ENCODE data around the gene AKAP8.
"Not testable (repeated sequence)": the region's sequence is repeated elsewhere in the genome, so short reads cannot be mapped to it uniquely, and the experiment has no call there.

Gene AKAP8

DNA sequence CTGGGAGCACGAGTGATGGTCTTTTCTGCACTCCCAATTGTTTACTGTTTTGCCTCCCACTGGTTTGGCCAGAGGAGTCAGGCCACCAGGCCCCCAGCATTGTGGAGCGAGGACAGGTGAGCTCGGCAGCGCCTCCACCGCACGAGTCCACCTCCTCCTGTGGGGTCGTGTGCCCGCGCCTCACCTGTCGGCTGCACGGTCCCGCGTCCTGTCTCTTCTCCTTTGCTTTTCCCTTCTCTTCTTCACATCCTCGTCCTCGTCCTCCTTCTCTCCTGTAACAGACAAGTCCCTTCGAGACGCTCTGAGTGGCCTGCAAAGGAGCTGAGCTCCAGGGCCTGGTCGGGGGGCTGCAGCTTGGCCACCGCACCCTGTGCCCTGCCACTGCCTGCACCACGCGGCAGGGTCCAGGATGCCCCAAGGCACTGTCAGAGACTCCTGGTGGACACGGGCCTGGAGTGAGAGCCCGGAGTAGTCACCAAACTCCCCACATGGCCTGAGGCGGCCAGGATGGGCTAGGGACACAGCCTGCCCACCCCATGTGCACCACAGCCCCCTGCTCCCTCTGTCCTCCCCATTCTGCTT lies 11.4 kb downstream of the AKAP8 start:
- no peak for TF ChIP-seq FOXP2 (optimal IDR thresholded peaks at IDR 0.05; ENCODE audit: control extremely low read depth, extremely low read length, insufficient read depth)
- no peak for TF ChIP-seq POLR2AphosphoS5 (IDR thresholded peaks at IDR 0.05; ENCODE audit: borderline replicate concordance, low read depth, low read length)
- TF ChIP-seq EZH2 (IDR thresholded peaks at IDR 0.05) = no peak
- H3K4me3 ChIP-seq = no peak overlapping the region
- H3K9ac ChIP-seq (ENCODE audit: insufficient read length) = no peak overlapping the region
- H3K36me3 ChIP-seq (ENCODE audit: insufficient read depth, low read length) = peaks cover 72% of the 10 kb centered on the region
- H3K27ac ChIP-seq = no peak overlapping the region
- no peaks in the 10 kb centered on the region for H3K9me3 ChIP-seq (ENCODE audit: low read depth, low read length)
- DNase-seq (ENCODE audit: low read depth, low spot score) = no peak

DNA sequence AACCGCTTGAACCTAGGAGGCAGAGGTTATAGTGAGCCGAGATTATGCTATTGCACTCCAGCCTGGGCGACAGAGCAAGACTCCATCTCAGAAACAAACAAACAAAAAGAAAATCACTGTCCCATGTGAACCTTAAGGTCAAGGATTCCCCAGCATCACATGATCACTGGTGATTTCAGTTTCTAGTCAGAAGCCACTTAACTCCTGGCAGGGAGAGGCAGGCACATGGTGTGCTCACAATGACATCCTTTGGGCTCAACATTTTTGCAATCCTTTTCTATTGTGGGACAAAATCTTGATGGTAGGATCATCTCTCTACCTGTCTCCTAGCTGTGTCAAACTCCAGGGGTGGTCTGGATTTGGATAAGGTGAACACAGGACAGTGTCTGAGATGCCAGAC lies 12.1 kb downstream of the AKAP8 start:
- no peak for TF ChIP-seq POLR2AphosphoS5 (IDR thresholded peaks at IDR 0.05; ENCODE audit: borderline replicate concordance, low read depth, low read length)
- TF ChIP-seq FOXP2 (optimal IDR thresholded peaks at IDR 0.05; ENCODE audit: control extremely low read depth, extremely low read length, insufficient read depth) = no peak
- no peak for TF ChIP-seq EZH2 (IDR thresholded peaks at IDR 0.05)
- Histone ChIP-seq H3K4me3 (no peak overlapping the region), H3K36me3 (ENCODE audit: insufficient read depth, low read length) (peaks cover 65% of the 10 kb centered on the region), H3K27ac (no peak overlapping the region), H3K9me3 (ENCODE audit: low read depth, low read length) (no peaks in the 10 kb centered on the region), H3K9ac (ENCODE audit: insufficient read length) (no peak overlapping the region)
- DNase-seq (ENCODE audit: low read depth, low spot score) = no peak

DNA sequence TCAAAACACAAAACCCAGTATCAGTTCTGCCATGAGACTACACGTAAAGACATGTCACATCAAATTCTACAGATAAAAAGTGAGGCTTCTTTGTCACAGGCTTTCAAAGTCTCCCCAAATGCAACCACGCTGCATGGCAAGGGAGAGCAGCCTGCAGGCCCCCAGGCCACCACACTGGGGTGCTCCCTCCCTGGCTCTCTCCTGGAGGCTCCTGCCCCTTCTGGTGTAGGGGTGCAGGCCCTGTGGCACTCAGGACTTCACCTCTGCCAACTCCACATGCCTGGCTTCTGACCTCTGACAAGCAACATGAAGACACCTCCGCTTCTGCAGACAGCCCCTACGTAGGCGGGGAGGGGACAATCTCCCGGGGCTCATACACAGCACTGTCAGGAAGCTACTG lies 14.3 kb downstream of the AKAP8 start:
- no peak overlapping the region for H3K9ac ChIP-seq (ENCODE audit: insufficient read length)
- no peak overlapping the region for H3K4me3 ChIP-seq
- H3K9me3 ChIP-seq (ENCODE audit: low read depth, low read length) = no peaks in the 10 kb centered on the region
- no peak for TF ChIP-seq POLR2AphosphoS5 (IDR thresholded peaks at IDR 0.05; ENCODE audit: borderline replicate concordance, low read depth, low read length)
- TF ChIP-seq FOXP2 (optimal IDR thresholded peaks at IDR 0.05; ENCODE audit: control extremely low read depth, extremely low read length, insufficient read depth) = no peak
- no peak for TF ChIP-seq EZH2 (IDR thresholded peaks at IDR 0.05)
- no peak overlapping the region for H3K27ac ChIP-seq
- H3K36me3 ChIP-seq (ENCODE audit: insufficient read depth, low read length) = peaks cover 60% of the 10 kb centered on the region
- DNase-seq (ENCODE audit: low read depth, low spot score) = no peak

DNA sequence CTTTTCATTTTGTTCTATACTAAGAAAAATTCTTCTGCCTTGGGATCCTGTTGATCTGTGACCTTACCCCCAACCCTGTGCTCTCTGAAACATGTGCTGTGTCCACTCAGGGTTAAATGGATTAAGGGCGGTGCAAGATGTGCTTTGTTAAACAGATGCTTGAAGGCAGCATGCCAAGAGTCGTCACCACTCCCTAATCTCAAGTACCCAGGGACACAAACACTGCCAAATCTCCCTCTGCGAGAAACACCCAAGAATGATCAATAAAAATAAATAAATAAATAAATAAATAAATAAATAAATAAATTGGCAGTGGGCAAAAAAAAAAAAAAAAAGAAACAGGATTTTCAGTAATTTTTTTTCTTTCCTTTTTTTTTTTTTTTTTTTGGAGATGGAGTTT lies 15.8 kb downstream of the AKAP8 start:
- H3K9me3 ChIP-seq (ENCODE audit: low read depth, low read length); H3K9ac ChIP-seq (ENCODE audit: insufficient read length); H3K4me3 ChIP-seq; DNase-seq (ENCODE audit: low read depth, low spot score); H3K27ac ChIP-seq: not testable (repeated sequence)
- H3K36me3 ChIP-seq (ENCODE audit: insufficient read depth, low read length) = peaks cover 57% of the 10 kb centered on the region

DNA sequence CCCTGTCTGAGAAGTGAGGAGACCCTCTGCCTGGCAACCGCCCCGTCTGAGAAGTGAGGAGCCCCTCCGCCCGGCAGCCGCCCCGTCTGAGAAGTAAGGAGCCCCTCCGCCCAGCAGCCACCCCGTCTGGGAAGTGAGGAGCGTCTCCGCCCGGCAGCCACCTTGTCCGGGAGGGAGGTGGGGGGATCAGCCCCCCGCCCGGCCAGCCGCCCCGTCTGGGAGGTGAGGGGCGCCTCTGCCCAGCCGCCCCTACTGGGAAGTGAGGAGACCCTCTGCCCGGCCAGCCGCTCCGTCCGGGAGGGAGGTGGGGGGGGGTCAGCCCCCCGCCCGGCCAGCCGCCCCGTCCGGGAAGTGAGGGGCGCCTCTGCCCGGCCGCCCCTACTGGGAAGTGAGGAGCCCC lies 16.5 kb downstream of the AKAP8 start:
- H3K9ac ChIP-seq (ENCODE audit: insufficient read length); H3K4me3 ChIP-seq; DNase-seq (ENCODE audit: low read depth, low spot score); H3K9me3 ChIP-seq (ENCODE audit: low read depth, low read length); H3K27ac ChIP-seq: not testable (repeated sequence)
- peaks cover 57% of the 10 kb centered on the region for H3K36me3 ChIP-seq (ENCODE audit: insufficient read depth, low read length)

DNA sequence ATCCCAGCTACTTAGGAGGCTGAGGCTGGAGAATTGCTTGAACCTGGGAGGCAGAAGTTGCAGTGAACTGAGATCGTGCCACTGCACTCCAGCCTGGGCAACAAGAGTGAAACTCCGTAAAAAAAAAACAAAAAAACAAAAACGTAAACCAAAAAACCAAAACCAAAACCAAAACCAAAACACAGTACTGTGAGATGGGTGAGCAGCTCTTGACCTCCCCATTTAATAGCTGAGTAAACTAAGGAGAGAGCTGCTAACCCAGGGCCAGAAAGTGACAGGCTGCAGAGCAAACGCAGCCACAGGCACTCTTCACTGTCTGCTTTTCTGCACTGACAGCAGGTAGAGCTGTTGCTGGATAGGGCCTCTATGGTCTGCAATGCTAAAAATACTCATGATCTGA lies 19.6 kb downstream of the AKAP8 start:
- H3K4me3 ChIP-seq; H3K27ac ChIP-seq; H3K9me3 ChIP-seq (ENCODE audit: low read depth, low read length); H3K9ac ChIP-seq (ENCODE audit: insufficient read length); DNase-seq (ENCODE audit: low read depth, low spot score): not testable (repeated sequence)
- H3K36me3 ChIP-seq (ENCODE audit: insufficient read depth, low read length) = peaks cover 59% of the 10 kb centered on the region

DNA sequence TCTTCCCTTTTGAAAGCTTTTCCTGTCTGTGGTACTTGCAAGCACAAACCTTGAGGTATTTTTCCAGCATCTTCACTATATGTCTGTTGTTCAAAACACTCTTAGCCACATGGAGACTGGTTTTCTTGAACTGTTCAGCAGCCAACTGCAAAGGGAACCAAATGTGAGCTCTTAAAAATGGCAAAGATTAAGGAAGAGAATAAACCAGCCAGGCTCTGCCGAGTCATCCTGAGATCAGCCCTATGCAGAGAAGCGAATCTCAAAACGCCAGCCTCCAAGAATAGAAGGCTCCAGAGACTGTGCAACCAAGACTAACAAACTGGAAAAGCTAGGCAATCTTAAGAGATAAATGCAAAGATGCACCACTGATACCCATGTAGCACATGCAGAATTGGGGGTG lies 20.7 kb downstream of the AKAP8 start:
- H3K4me3 ChIP-seq = no peak overlapping the region
- H3K9me3 ChIP-seq (ENCODE audit: low read depth, low read length) = no peaks in the 10 kb centered on the region
- no peak for DNase-seq (ENCODE audit: low read depth, low spot score)
- TF ChIP-seq EZH2 (IDR thresholded peaks at IDR 0.05) (no peak), FOXP2 (optimal IDR thresholded peaks at IDR 0.05; ENCODE audit: control extremely low read depth, extremely low read length, insufficient read depth) (no peak), POLR2AphosphoS5 (IDR thresholded peaks at IDR 0.05; ENCODE audit: borderline replicate concordance, low read depth, low read length) (no peak)
- H3K36me3 ChIP-seq (ENCODE audit: insufficient read depth, low read length) = peaks cover 64% of the 10 kb centered on the region
- peak overlapping the region; percentile 35 for H3K27ac ChIP-seq
- H3K9ac ChIP-seq (ENCODE audit: insufficient read length) = no peak overlapping the region

DNA sequence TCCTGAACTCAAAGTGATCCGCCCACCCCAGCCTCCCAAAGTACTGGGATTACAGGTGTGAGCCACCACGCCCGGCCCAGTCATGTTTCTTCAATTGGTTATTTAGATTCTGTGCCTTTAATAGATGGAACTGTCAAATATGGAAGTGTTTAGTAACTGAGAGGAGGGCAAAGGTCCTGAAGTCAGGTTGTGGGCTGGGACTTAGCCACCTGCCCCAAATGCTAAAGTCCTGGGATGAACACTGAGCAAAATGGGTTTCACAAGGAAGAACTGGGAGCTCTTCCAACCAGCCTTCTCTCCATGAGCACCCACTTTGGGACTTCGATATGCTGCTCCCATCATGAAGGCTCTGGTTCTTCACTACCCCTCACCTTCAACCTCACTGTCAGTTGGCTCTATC lies 21.7 kb downstream of the AKAP8 start:
- DNase-seq (ENCODE audit: low read depth, low spot score) = no peak
- Histone ChIP-seq H3K9ac (ENCODE audit: insufficient read length) (no peak overlapping the region), H3K36me3 (ENCODE audit: insufficient read depth, low read length) (peaks cover 68% of the 10 kb centered on the region), H3K9me3 (ENCODE audit: low read depth, low read length) (no peaks in the 10 kb centered on the region), H3K4me3 (no peak overlapping the region), H3K27ac (no peak overlapping the region)
- TF ChIP-seq POLR2AphosphoS5 (IDR thresholded peaks at IDR 0.05; ENCODE audit: borderline replicate concordance, low read depth, low read length) (no peak), EZH2 (IDR thresholded peaks at IDR 0.05) (no peak), FOXP2 (optimal IDR thresholded peaks at IDR 0.05; ENCODE audit: control extremely low read depth, extremely low read length, insufficient read depth) (no peak)

DNA sequence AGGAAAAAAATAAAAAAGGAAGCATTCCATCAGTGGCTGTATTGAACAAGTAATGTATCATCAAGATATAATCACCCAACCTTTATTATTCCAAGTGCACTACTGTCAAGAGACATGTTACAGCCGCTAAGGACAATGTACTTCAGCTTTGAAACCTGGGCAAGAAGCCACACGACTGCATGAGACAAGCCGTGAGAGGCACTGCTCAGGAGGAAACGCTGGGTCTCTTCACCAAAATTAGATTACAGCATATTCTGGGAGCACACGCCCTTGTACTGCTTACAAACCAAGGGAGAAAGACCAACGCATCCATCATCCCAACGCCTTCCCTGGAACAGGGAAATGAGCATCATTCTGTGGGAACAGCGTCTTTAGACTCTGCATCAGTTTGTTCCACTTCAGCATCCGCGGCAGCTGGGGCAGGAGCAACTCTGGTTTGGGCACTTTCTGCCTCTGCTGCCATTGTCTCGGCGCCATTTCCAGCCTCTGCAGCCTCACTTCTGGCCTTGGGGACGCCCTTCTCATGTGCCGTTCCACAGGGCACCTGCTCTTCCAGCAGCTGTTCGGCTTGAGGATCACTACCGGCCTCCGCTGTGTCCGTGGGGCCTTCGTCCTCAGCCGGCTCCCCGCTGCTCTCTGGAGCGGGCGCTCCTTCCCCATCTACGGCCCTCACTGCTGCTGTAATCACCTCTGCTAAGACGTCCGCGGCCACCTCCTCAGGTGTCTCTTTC lies 24.9 kb downstream of the AKAP8 start:
- Histone ChIP-seq H3K4me3 (no peak overlapping the region), H3K27ac (no peak overlapping the region), H3K9ac (ENCODE audit: insufficient read length) (no peak overlapping the region), H3K9me3 (ENCODE audit: low read depth, low read length) (no peaks in the 10 kb centered on the region), H3K36me3 (ENCODE audit: insufficient read depth, low read length) (peaks cover 49% of the 10 kb centered on the region)
- DNase-seq (ENCODE audit: low read depth, low spot score) = no peak
- TF ChIP-seq EZH2 (IDR thresholded peaks at IDR 0.05) (no peak), POLR2AphosphoS5 (IDR thresholded peaks at IDR 0.05; ENCODE audit: borderline replicate concordance, low read depth, low read length) (no peak), FOXP2 (optimal IDR thresholded peaks at IDR 0.05; ENCODE audit: control extremely low read depth, extremely low read length, insufficient read depth) (no peak)

Data from SK-N-MC (cell line).